GM12878 (cell line): ENCODE measurements around the gene RASIP1. TPM values are rescaled to one million over a fixed set of nuclear protein-coding genes. Genes with fewer than 3 reads are reported as not detected.

ENCODE experiments used
- ATF2 ChIP-seq: IDR thresholded peaks from 2 replicates; pipeline ENCODE4 v1.6.1; 2012; ENCODE audit warnings: low read length, inconsistent platforms
- ATF7 ChIP-seq: fragments of 450-650 bp; IDR thresholded peaks from 2 replicates; pipeline ENCODE4 v1.6.1; 2016; ENCODE audit warnings: low read depth, mild to moderate bottlenecking
- BRCA1 ChIP-seq: IDR thresholded peaks from 2 replicates; pipeline ENCODE4 v1.6.1; 2011; ENCODE audit warnings: low read depth, low read length, improper control_type of control experiment
- CHD4 ChIP-seq: fragments of 200-600 bp; sonication (generic); IDR thresholded peaks from 2 replicates; pipeline ENCODE4 v1.6.1; 2016; ENCODE audit warnings: mild to moderate bottlenecking
- DPF2 ChIP-seq: fragments of 450-650 bp; IDR thresholded peaks from 2 replicates; pipeline ENCODE4 v1.6.1; 2017; ENCODE audit warnings: mild to moderate bottlenecking
- IKZF1 ChIP-seq: fragments of 450-650 bp; conservative IDR thresholded peaks from 2 replicates; pipeline ENCODE4 v1.6.1; 2017; ENCODE audit warnings: antibody characterized with exemption, mild to moderate bottlenecking
- JUND ChIP-seq: IDR thresholded peaks from 2 replicates; pipeline ENCODE4 v1.6.1; 2012; ENCODE audit warnings: low read depth, mild to moderate bottlenecking, low read length, improper control_type of control experiment, moderate library complexity
- MEF2A ChIP-seq: IDR thresholded peaks from 2 replicates; pipeline ENCODE4 v1.6.1; 2011; ENCODE audit warnings: low read depth, mild to moderate bottlenecking, low read length, moderate library complexity; ENCODE audit not compliant: insufficient read depth
- NBN ChIP-seq: fragments of 450-650 bp; IDR thresholded peaks from 2 replicates; pipeline ENCODE4 v1.6.1; 2016
- PAX8 ChIP-seq: fragments of 450-650 bp; IDR thresholded peaks from 2 replicates; pipeline ENCODE4 v1.6.1; 2017; ENCODE audit warnings: mild to moderate bottlenecking, moderate library complexity
- PML ChIP-seq: IDR thresholded peaks from 2 replicates; pipeline ENCODE4 v1.6.1; 2012; ENCODE audit warnings: low read length, inconsistent platforms
- POU2F2 ChIP-seq: IDR thresholded peaks from 3 replicates; pipeline ENCODE4 v1.6.1; 2011; ENCODE audit warnings: low read depth, mild to moderate bottlenecking, low read length, borderline replicate concordance
- RAD21 ChIP-seq: IDR thresholded peaks from 2 replicates; pipeline ENCODE4 v1.6.1; 2011; ENCODE audit warnings: mild to moderate bottlenecking, low read depth, low read length, moderate library complexity; ENCODE audit not compliant: insufficient read depth
- RB1 ChIP-seq: fragments of 450-650 bp; formaldehyde crosslinking; IDR thresholded peaks from 2 replicates; pipeline ENCODE4 v1.6.1; 2017; ENCODE audit warnings: mild to moderate bottlenecking, borderline replicate concordance
- SPI1 ChIP-seq: IDR thresholded peaks from 2 replicates; pipeline ENCODE4 v1.6.1; 2011; ENCODE audit warnings: low read depth, mild to moderate bottlenecking, low read length, moderate library complexity, borderline replicate concordance; ENCODE audit not compliant: insufficient read depth
- TCF7 ChIP-seq: IDR thresholded peaks from 2 replicates; pipeline ENCODE4 v1.6.1; 2014; ENCODE audit warnings: antibody characterized with exemption, borderline replicate concordance
- ZNF274 ChIP-seq: IDR thresholded peaks from one replicate; pipeline ENCODE4 v1.8.0; 2011; ENCODE audit not compliant: insufficient read length, insufficient read depth
- polyA plus RNA-seq, 11 experiments: library from polyadenylated mRNA; depleted of rRNA in 4 of 11; unstranded in 6 of 11; stranded (reverse) in 5 of 11; fragments of >200 nt; fragmentation: Nextera tagmentation in 4 of 11; fragmentation: Illumina TruSeq in 1 of 11; extraction: Ambion mirVana in 4 of 11; extraction: Trizol in 1 of 11; gene quantifications; 1 replicate in 1 of 11; 2 replicates in 10 of 11; pipeline versions ENCODE4 v1.2.1 to v1.2.3, GENCODE V29; 2011 to 2016; ENCODE audit warnings: inconsistent platforms in 2 of 11, missing spikeins in 2 of 11, low read depth in 1 of 11
- total RNA-seq, 4 experiments: library from RNA; depleted of rRNA in 3 of 4; stranded (reverse); fragments of >200 nt in 3 of 4; fragmentation: Illumina TruSeq in 1 of 4; extraction: Trizol in 1 of 4; gene quantifications; 2 replicates each; pipeline versions ENCODE4 v1.2.1 to v1.2.3, GENCODE V29; 2013 to 2021
- TF ChIP-seq, protein P1 (sequence below): fragments of 450-650 bp; IDR thresholded peaks from 2 replicates; pipeline ENCODE4 v1.6.1; 2016; ENCODE audit warnings: mild to moderate bottlenecking
- TF ChIP-seq, protein P2 (sequence below): fragments of 450-650 bp; IDR thresholded peaks from 2 replicates; pipeline ENCODE4 v1.6.1; 2017; ENCODE audit warnings: mild to moderate bottlenecking, moderate library complexity

The RASIP1 gene
- total and polyA plus RNA-seq, 10 of the 15 experiments (the other 5 are each of a cell fraction or from before 2014, with no cell fraction given): 0.08 TPM; not detected in 9

GRCh38 chr19:48714759-48715675 is 25.4 kb downstream of the RASIP1 start (continued):
- no peak for TF ChIP-seq ZNF274
- TF ChIP-seq, protein P1, sequence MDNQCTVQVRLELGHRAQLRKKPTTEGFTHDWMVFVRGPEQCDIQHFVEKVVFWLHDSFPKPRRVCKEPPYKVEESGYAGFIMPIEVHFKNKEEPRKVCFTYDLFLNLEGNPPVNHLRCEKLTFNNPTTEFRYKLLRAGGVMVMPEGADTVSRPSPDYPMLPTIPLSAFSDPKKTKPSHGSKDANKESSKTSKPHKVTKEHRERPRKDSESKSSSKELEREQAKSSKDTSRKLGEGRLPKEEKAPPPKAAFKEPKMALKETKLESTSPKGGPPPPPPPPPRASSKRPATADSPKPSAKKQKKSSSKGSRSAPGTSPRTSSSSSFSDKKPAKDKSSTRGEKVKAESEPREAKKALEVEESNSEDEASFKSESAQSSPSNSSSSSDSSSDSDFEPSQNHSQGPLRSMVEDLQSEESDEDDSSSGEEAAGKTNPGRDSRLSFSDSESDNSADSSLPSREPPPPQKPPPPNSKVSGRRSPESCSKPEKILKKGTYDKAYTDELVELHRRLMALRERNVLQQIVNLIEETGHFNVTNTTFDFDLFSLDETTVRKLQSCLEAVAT: 0 out of 2 replicates have a peak, but pooled peaks have one; percentile 22
- no peak for TF ChIP-seq TCF7
- TF ChIP-seq NBN: peak; percentile 17; the same call in 1 of the 2 replicates
- no peak for TF ChIP-seq JUND
- TF ChIP-seq PML: no peak
- no peak for TF ChIP-seq ATF2
- TF ChIP-seq DPF2: no peak
- TF ChIP-seq ATF7: no peak
- TF ChIP-seq BRCA1: no peak
- TF ChIP-seq MEF2A: no peak
- TF ChIP-seq POU2F2: peak; percentile 61; the same call in 1 of the 3 replicates
- TF ChIP-seq IKZF1: peak; percentile 8; the same call in 1 of the 2 replicates
- TF ChIP-seq CHD4: no peak
- TF ChIP-seq SPI1: no peak
- TF ChIP-seq RAD21: no peak
- TF ChIP-seq, protein P2, sequence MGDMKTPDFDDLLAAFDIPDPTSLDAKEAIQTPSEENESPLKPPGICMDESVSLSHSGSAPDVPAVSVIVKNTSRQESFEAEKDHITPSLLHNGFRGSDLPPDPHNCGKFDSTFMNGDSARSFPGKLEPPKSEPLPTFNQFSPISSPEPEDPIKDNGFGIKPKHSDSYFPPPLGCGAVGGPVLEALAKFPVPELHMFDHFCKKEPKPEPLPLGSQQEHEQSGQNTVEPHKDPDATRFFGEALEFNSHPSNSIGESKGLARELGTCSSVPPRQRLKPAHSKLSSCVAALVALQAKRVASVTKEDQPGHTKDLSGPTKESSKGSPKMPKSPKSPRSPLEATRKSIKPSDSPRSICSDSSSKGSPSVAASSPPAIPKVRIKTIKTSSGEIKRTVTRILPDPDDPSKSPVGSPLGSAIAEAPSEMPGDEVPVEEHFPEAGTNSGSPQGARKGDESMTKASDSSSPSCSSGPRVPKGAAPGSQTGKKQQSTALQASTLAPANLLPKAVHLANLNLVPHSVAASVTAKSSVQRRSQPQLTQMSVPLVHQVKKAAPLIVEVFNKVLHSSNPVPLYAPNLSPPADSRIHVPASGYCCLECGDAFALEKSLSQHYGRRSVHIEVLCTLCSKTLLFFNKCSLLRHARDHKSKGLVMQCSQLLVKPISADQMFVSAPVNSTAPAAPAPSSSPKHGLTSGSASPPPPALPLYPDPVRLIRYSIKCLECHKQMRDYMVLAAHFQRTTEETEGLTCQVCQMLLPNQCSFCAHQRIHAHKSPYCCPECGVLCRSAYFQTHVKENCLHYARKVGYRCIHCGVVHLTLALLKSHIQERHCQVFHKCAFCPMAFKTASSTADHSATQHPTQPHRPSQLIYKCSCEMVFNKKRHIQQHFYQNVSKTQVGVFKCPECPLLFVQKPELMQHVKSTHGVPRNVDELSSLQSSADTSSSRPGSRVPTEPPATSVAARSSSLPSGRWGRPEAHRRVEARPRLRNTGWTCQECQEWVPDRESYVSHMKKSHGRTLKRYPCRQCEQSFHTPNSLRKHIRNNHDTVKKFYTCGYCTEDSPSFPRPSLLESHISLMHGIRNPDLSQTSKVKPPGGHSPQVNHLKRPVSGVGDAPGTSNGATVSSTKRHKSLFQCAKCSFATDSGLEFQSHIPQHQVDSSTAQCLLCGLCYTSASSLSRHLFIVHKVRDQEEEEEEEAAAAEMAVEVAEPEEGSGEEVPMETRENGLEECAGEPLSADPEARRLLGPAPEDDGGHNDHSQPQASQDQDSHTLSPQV: no peak
- no peak for TF ChIP-seq RB1
- TF ChIP-seq PAX8: no peak
